H9 (cell line): Measurements from ENCODE around the gene IGF2BP2. TPM values are rescaled to one million over a fixed set of nuclear protein-coding genes. Genes with fewer than 3 reads are reported as not detected.

Experiments used
- DNase-seq: peaks from one replicate; pipeline ENCODE4 v3.0.0-alpha.2; 2017
- H2AFZ ChIP-seq: one replicate; pipeline ENCODE4 v1.6.1; 2013; ENCODE audit warnings: mild to moderate bottlenecking, low read length, control low read depth, moderate library complexity
- H2AK5ac ChIP-seq: 2 replicates; pipeline ENCODE4 v1.6.1; 2013; ENCODE audit warnings: low read length, control low read depth, mixed read lengths; ENCODE audit not compliant: insufficient read length
- H2BK120ac ChIP-seq: one replicate; pipeline ENCODE4 v1.6.1; 2013; ENCODE audit warnings: low read depth, mild to moderate bottlenecking, low read length, control low read depth, inconsistent platforms; ENCODE audit not compliant: poor library complexity, severe bottlenecking
- H2BK12ac ChIP-seq: 2 replicates; pipeline ENCODE4 v1.6.1; 2013; ENCODE audit warnings: low read length, control low read depth, mixed read lengths, low read depth; ENCODE audit not compliant: insufficient read length
- H2BK15ac ChIP-seq: 2 replicates; pipeline ENCODE4 v1.6.1; 2013; ENCODE audit warnings: low read depth, low read length, control low read depth
- H2BK20ac ChIP-seq: one replicate; pipeline ENCODE4 v1.6.1; 2013; ENCODE audit warnings: low read depth, mild to moderate bottlenecking, low read length, control low read depth, inconsistent platforms; ENCODE audit not compliant: poor library complexity, severe bottlenecking
- H2BK5ac ChIP-seq: 2 replicates; pipeline ENCODE4 v1.6.1; 2013; ENCODE audit warnings: low read length, control low read depth, mixed read lengths; ENCODE audit not compliant: insufficient read length
- H3K14ac ChIP-seq: 2 replicates; pipeline ENCODE4 v1.6.1; 2013; ENCODE audit warnings: low read length, control low read depth; ENCODE audit not compliant: insufficient read depth
- H3K18ac ChIP-seq: 2 replicates; pipeline ENCODE4 v1.6.1; 2013; ENCODE audit warnings: low read depth, mild to moderate bottlenecking, mixed read lengths, low read length, control low read depth; ENCODE audit not compliant: insufficient read length
- H3K23ac ChIP-seq: 2 replicates; pipeline ENCODE4 v1.6.1; 2013; ENCODE audit warnings: low read length, control low read depth, mixed read lengths, low read depth; ENCODE audit not compliant: insufficient read length
- H3K23me2 ChIP-seq: 2 replicates; pipeline ENCODE4 v1.6.1; 2013; ENCODE audit warnings: low read depth, mild to moderate bottlenecking, mixed read lengths, low read length, control low read depth; ENCODE audit not compliant: insufficient read length, poor library complexity, severe bottlenecking
- H3K27ac ChIP-seq: 2 replicates; pipeline ENCODE4 v1.5.1; 2013; ENCODE audit warnings: low read length, control low read depth, mixed read lengths, low read depth; ENCODE audit not compliant: insufficient read length
- H3K27me3 ChIP-seq: 2 replicates; pipeline ENCODE4 v1.6.1; 2013; ENCODE audit warnings: low read length, control low read depth, inconsistent platforms; ENCODE audit not compliant: insufficient read depth
- H3K4ac ChIP-seq: 2 replicates; pipeline ENCODE4 v1.6.1; 2013; ENCODE audit warnings: low read depth, mild to moderate bottlenecking, control low read depth, inconsistent platforms, low read length, moderate library complexity
- H3K4me1 ChIP-seq: 2 replicates; pipeline ENCODE4 v1.6.1; 2013; ENCODE audit warnings: low read length, control low read depth, inconsistent platforms; ENCODE audit not compliant: insufficient read depth
- H3K4me2 ChIP-seq: 2 replicates; pipeline ENCODE4 v1.6.1; 2013; ENCODE audit warnings: low read length, control low read depth, mixed read lengths; ENCODE audit not compliant: insufficient read length, insufficient read depth
- H3K56ac ChIP-seq: 2 replicates; pipeline ENCODE4 v1.6.1; 2013; ENCODE audit warnings: low read depth, mild to moderate bottlenecking, mixed read lengths, low read length, control low read depth; ENCODE audit not compliant: insufficient read length
- H3K79me1 ChIP-seq: 2 replicates; pipeline ENCODE4 v1.6.1; 2013; ENCODE audit warnings: low read depth, mild to moderate bottlenecking, moderate library complexity, low read length, control low read depth, inconsistent platforms; ENCODE audit not compliant: insufficient read depth, poor library complexity, severe bottlenecking
- H3K79me2 ChIP-seq: 2 replicates; pipeline ENCODE4 v1.6.1; 2013; ENCODE audit warnings: low read length, control low read depth, inconsistent platforms; ENCODE audit not compliant: insufficient read depth
- H3K9ac ChIP-seq: 2 replicates; pipeline ENCODE4 v1.6.1; 2013; ENCODE audit warnings: low read length, control low read depth, mixed read lengths; ENCODE audit not compliant: insufficient read length; ENCODE audit errors: extremely low read depth
- H3K9me3 ChIP-seq: one replicate; pipeline ENCODE4 v1.6.1; 2013; ENCODE audit warnings: low read depth, low read length, inconsistent platforms; ENCODE audit not compliant: control insufficient read depth
- H3T11ph ChIP-seq: one replicate; pipeline ENCODE4 v1.6.1; 2013; ENCODE audit warnings: mild to moderate bottlenecking, low read length, control low read depth, inconsistent platforms
- H4K20me1 ChIP-seq: one replicate; pipeline ENCODE4 v1.6.1; 2013; ENCODE audit not compliant: control insufficient read depth, insufficient read length, insufficient read depth
- H4K5ac ChIP-seq: 2 replicates; pipeline ENCODE4 v1.6.1; 2013; ENCODE audit warnings: low read depth, mild to moderate bottlenecking, mixed read lengths, low read length, control low read depth; ENCODE audit not compliant: insufficient read length
- H4K8ac ChIP-seq: replicated peaks from 2 replicates; pipeline ENCODE4 v1.6.1; 2013; ENCODE audit warnings: low read length, control low read depth, mixed read lengths, low read depth; ENCODE audit not compliant: insufficient read length
- H4K91ac ChIP-seq: 2 replicates; pipeline ENCODE4 v1.6.1; 2013; ENCODE audit warnings: low read depth, mild to moderate bottlenecking, moderate library complexity, mixed read lengths, low read length, control low read depth; ENCODE audit not compliant: insufficient read length
- H3K27ac Mint-ChIP-seq, 3 experiments: 2 replicates in 2 of 3; 3 replicates in 1 of 3; pipeline ENCODE4 v1.8.0; 2020 to 2021; ENCODE audit warnings: mixed read lengths in 3 of 3, mild to moderate bottlenecking in 1 of 3, moderate library complexity in 1 of 3
- H3K27me3 Mint-ChIP-seq: 2 replicates; pipeline ENCODE4 v1.8.0; 2021; ENCODE audit warnings: low read depth, mild to moderate bottlenecking, moderate library complexity, mixed read lengths
- H3K36me3 Mint-ChIP-seq, 3 experiments: 2 replicates in 2 of 3; 3 replicates in 1 of 3; pipeline ENCODE4 v1.8.0; 2020 to 2021; ENCODE audit warnings: low read depth in 3 of 3, mixed read lengths in 3 of 3; ENCODE audit not compliant: insufficient read depth in 1 of 3
- H3K4me1 Mint-ChIP-seq, 2 experiments: 2 replicates each; pipeline ENCODE4 v1.8.0; 2020; ENCODE audit warnings: mixed read lengths in 2 of 2
- H3K4me3 Mint-ChIP-seq, 2 experiments: 2 replicates in 1 of 2; 3 replicates in 1 of 2; pipeline ENCODE4 v1.8.0; 2020 to 2021; ENCODE audit warnings: mild to moderate bottlenecking in 2 of 2, mixed read lengths in 2 of 2, moderate library complexity in 1 of 2
- H3K9me3 Mint-ChIP-seq, 2 experiments: 2 replicates in 1 of 2; 3 replicates in 1 of 2; pipeline ENCODE4 v1.8.0; 2020; ENCODE audit warnings: mild to moderate bottlenecking in 2 of 2, mixed read lengths in 2 of 2, moderate library complexity in 1 of 2
- CTCF ChIP-seq: fragments of 200-600 bp; sonication (generic); conservative IDR thresholded peaks from 3 replicates; pipeline ENCODE4 v1.8.0; 2021; ENCODE audit warnings: antibody characterized with exemption, mild to moderate bottlenecking
- WGBS: extraction: QIAGEN DNeasy Blood & Tissue Kit; methylation state at CpG from one replicate; pipeline ENCODE4 v1.1.7; 2013; ENCODE audit warnings: missing lambda C conversion rate, low lambda C conversion rate, mixed read lengths; ENCODE audit not compliant: insufficient read length; ENCODE audit errors: extremely low coverage; 5-methylcytosine and 5-hydroxymethylcytosine counted together
- total RNA-seq: library from RNA; stranded (reverse); gene quantifications from 2 replicates; pipeline ENCODE4 v1.2.1, GENCODE V29; 2021

IGF2BP2 gene
- total RNA-seq, 1 experiment from 2014 or later, result 130 TPM

- Mint-ChIP-seq H3K27ac (peak overlapping the region; percentile 47 to 52 (median 49); a peak in 6 of 7 replicates), H3K4me3 (peak overlapping the region in 1 of 2 experiments; percentile 43; a peak in 2 of 5 replicates), H3K36me3 (peaks cover 0 to 5% (median 4%) of the 10 kb centered on the region in 3 experiments; a peak in 4 of 7 replicates), H3K27me3 (no peaks in the 10 kb centered on the region), H3K9me3 (no peaks in the 10 kb centered on the region; a peak in 1 of 5 replicates), H3K4me1 (peaks cover 34 to 35% of the 10 kb centered on the region in 2 experiments)
- no peak overlapping the region for H3T11ph ChIP-seq
- H3K79me1 ChIP-seq, result peaks cover 3% of the 10 kb centered on the region
- no CpG with 5 or more reads among the region's 10 CpGs for WGBS
- H2BK5ac ChIP-seq, result no peak overlapping the region
- H3K4ac ChIP-seq, result no peak overlapping the region
- no peak overlapping the region for H2BK120ac ChIP-seq
- no peak overlapping the region for H3K4me2 ChIP-seq
- no peak overlapping the region for H3K9ac ChIP-seq
- H2BK12ac ChIP-seq, result no peak overlapping the region
- H3K56ac ChIP-seq, result no peak overlapping the region
- H3K14ac ChIP-seq, result no peak overlapping the region
- no peak for TF ChIP-seq CTCF
- no peak overlapping the region for H4K8ac ChIP-seq
- H2AK5ac ChIP-seq, result no peak overlapping the region
- no peak overlapping the region for H3K18ac ChIP-seq
- H4K91ac ChIP-seq, result no peak overlapping the region
- H2BK20ac ChIP-seq, result no peak overlapping the region
- no peaks in the 10 kb centered on the region for H3K23me2 ChIP-seq
- DNase-seq, result no peak
- no peak overlapping the region for H2BK15ac ChIP-seq
- H3K27ac ChIP-seq, result no peak overlapping the region
- no peaks in the 10 kb centered on the region for H3K9me3 ChIP-seq
- H3K4me1 ChIP-seq, result peaks cover 5% of the 10 kb centered on the region; the same call in 1 of the 2 replicates
- no peak overlapping the region for H3K23ac ChIP-seq
- no peaks in the 10 kb centered on the region for H3K27me3 ChIP-seq
- no peak overlapping the region for H2AFZ ChIP-seq
- no peaks in the 10 kb centered on the region for H4K20me1 ChIP-seq
- no peak overlapping the region for H4K5ac ChIP-seq
- no peaks in the 10 kb centered on the region; the same call in 1 of the 2 replicates for H3K79me2 ChIP-seq
Measured at GRCh38 chr3:185702262-185703225, 122.3 kb downstream of the IGF2BP2 start.
